Astrocyte of the spinal cord (primary cell): ENCODE results near the gene GTSE1.
A peak's percentile ranks its signal among the peaks of the same experiment; 100 is the strongest.

Experiments used
- DNase-seq: peaks from one replicate; pipeline ENCODE4 v3.0.0; 2011; ENCODE audit warnings: low read depth, low spot score
- H3K4me3 ChIP-seq: 2 replicates; pipeline ENCODE4 v1.5.1; 2011; ENCODE audit warnings: low read depth, mild to moderate bottlenecking, low read length, moderate library complexity
- CTCF ChIP-seq: IDR thresholded peaks from 2 replicates; pipeline ENCODE4 v1.5.1; 2012; ENCODE audit warnings: low read depth, mild to moderate bottlenecking, low read length, inconsistent platforms
- in situ Hi-C: cut with HindIII; loops from 2 replicates; pipeline ENCODE4 v1.10.0; 2017; ENCODE audit warnings: low sequenced_read_pairs

GTSE1 gene

GRCh38 chr22:46267431-46268279 is 29.0 kb upstream of the GTSE1 start, which contains the start of gene TTC38:
Gene TTC38 (plus strand): TSS chr22:46268008. CDS start chr22:46268040, 32 bp downstream.
- no peak for TF ChIP-seq CTCF
- peak; percentile 78 for DNase-seq
- H3K4me3 ChIP-seq: peak within 1 kb of the TSS; percentile 58
- in situ Hi-C loops: no loop called here

DNA sequence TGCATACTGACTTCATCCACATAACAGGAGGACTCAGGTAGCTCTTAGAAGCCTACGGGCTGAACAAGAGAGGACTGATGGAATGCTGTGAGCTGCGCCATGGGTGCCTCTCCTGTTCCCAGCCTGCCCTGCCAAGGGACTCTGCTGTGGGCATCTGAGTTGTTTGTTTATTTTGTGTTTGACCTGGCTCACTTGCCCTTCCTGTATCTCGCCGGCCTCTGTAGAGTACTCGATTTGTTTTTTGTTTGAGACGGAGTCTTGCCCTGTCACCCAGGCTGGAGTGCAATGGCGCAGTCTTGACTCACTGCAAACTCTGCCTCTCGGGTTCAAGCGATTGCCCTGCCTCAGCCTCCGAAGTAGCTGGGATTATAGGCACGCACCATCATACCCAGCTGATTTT is 27.1 kb upstream of the GTSE1 start:
- no peak for TF ChIP-seq CTCF
- H3K4me3 ChIP-seq: no peak overlapping the region
- no peak for DNase-seq
- in situ Hi-C loops: no loop called here

DNA sequence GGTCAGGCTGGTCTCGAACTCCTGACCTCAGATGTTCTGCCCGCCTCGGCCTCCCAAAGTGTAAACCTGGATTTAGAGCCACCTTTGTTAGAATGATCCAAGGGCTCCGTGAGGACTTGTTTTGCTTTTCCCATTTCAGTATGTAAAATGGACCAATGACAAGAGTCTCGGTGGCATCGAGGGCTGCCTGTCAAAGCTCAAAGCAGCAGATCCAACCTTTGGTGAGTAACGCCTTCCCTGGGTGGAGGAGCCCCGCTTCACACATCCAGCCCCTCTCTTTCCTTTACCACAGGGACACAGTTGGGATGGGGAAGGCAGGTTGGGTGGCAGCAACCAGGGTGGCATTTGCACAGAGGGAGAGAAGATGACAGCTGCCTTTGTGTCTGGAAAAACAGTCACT is 24.5 kb upstream of the GTSE1 start:
- no peak for TF ChIP-seq CTCF
- in situ Hi-C loops: no loop called here
- DNase-seq: no peak
- no peak overlapping the region for H3K4me3 ChIP-seq

DNA sequence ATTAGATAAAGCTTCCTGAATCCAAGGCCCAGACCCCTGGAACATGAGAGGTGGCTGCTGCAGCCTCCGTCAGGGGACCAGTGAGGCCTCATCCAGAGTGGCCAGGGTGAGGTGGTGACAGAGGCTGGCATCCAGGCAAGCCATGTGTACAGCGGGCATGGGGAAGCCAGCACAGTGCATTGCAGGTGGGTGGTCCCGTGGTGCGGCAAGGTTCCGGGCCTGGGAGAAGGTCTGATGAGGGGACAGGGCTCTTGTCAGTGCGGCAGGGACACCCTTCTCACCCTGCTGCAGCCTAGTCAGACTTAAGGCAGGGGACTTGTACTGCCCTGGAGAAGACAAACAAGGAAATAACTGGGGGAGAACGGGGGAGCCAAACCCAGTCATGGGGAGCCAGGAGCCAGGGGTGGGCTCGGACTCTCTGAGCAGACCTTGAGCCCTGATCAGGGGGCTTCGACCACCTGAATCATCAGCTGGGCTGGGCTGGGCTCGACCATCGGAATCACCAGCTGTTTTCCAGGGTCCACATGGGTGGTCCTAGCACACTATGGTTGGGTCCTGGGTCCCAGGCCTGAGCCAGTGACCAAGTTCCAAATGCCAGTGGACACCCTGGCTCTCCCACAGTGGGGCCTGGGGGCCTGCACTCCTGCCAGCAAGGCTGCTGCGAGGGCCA is 23.8 kb upstream of the GTSE1 start:
- DNase-seq: no peak
- in situ Hi-C loops: no loop called here
- no peak overlapping the region for H3K4me3 ChIP-seq
- TF ChIP-seq CTCF: no peak

DNA sequence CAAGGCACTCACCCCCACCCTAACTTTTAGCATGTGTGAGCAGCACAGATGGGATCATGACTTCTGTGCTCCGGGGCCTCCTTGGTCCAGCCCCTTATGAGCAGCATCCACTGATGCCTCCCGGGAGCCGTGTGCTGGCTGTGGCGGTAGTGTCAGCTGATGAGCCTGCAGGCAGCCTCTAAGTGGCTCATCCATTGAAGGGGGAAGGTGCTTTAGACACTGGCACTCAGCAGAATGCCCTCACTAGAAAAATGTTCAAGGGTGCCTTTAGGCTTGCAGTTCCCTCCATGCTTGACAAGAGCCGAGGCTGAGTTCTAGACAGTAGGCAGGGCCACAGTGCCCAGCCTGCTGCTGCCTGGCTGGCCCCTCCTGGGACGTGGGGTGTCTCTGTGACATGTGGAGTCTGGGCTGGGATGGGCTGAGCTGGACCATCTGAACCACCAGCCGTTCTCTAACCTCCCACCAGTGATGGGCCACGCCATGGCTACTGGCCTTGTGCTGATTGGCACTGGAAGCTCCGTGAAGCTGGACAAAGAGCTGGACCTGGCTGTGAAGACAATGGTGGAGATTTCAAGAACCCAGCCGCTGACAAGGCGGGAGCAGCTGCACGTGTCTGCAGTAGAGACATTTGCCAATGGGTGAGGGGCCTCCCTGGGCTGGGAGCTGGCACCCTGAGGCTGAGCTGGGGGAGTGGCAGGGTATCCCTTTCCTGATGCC is 23.1 kb upstream of the GTSE1 start:
- no peak overlapping the region for H3K4me3 ChIP-seq
- no peak for DNase-seq
- TF ChIP-seq CTCF: no peak
- in situ Hi-C loops: no loop called here

- in situ Hi-C loops: no loop called here
- no peak overlapping the region for H3K4me3 ChIP-seq
- no peak for TF ChIP-seq CTCF
- DNase-seq: no peak
Observed at GRCh38 chr22:46274381-46274780, 22.3 kb upstream of the GTSE1 start.
